GM19328 (cell line): ENCODE data around the gene COTL1.

ENCODE experiments used
- ATAC-seq: cut with Tn5 transposase; IDR thresholded peaks from one replicate; pipeline ENCODE4 v1.9.1; 2021; ENCODE audit warnings: mild to moderate bottlenecking, moderate library complexity; ENCODE audit not compliant: unreplicated experiment

COTL1 gene

GRCh38 chr16:84614968-84615813, 2.7 kb downstream of the COTL1 start:
- no peak for ATAC-seq

- ATAC-seq: no peak
Measured at GRCh38 chr16:84614623-84614967, 3.3 kb downstream of the COTL1 start.

GRCh38 chr16:84614073-84614459, 3.8 kb downstream of the COTL1 start:
- no peak for ATAC-seq

- no peak for ATAC-seq
Measured at GRCh38 chr16:84613408-84614072, 4.3 kb downstream of the COTL1 start.

GRCh38 chr16:84612686-84613085, 5.2 kb downstream of the COTL1 start:
- ATAC-seq: no peak

GRCh38 chr16:84611041-84611440, 6.8 kb downstream of the COTL1 start:
- no peak for ATAC-seq

- ATAC-seq: no peak
Measured at GRCh38 chr16:84610376-84610775, 7.5 kb downstream of the COTL1 start.

- ATAC-seq: no peak
Measured at GRCh38 chr16:84609563-84610177, 8.2 kb downstream of the COTL1 start.

- ATAC-seq: no peak
Measured at GRCh38 chr16:84608282-84608681, 9.6 kb downstream of the COTL1 start.

- no peak for ATAC-seq
Measured at GRCh38 chr16:84607694-84608093, 10.2 kb downstream of the COTL1 start.

GRCh38 chr16:84607061-84607460, 10.8 kb downstream of the COTL1 start:
- no peak for ATAC-seq

GRCh38 chr16:84606081-84606875, 11.6 kb downstream of the COTL1 start:
- ATAC-seq: no peak

- ATAC-seq: no peak
Measured at GRCh38 chr16:84605339-84605848, 12.5 kb downstream of the COTL1 start.

- no peak for ATAC-seq
Measured at GRCh38 chr16:84604477-84605013, 13.3 kb downstream of the COTL1 start.

GRCh38 chr16:84603940-84604339, 13.9 kb downstream of the COTL1 start:
- no peak for ATAC-seq

- no peak for ATAC-seq
Measured at GRCh38 chr16:84603140-84603816, 14.6 kb downstream of the COTL1 start.

GRCh38 chr16:84600343-84601229, 17.3 kb downstream of the COTL1 start:
- ATAC-seq: peak; percentile 44

GRCh38 chr16:84599521-84600202, 18.2 kb downstream of the COTL1 start:
- peak; percentile 43 for ATAC-seq

GRCh38 chr16:84598360-84598759, 19.5 kb downstream of the COTL1 start:
- no peak for ATAC-seq
